ENCODE results near the gene FOXC2. TPM values are rescaled to one million over a fixed set of nuclear protein-coding genes. Genes with fewer than 3 reads are reported as not detected.

The FOXC2 gene
- total and polyA plus RNA-seq, 2 donors (not counting 3 experiments of a cell fraction or from before 2014, with no cell fraction given): 7.7 to 44.0 TPM

GRCh38 chr16:86519649-86520316 is 46.8 kb upstream of the FOXC2 start:
- intact Hi-C loops (cut with micrococcal nuclease): loop anchor here (1.0 kb wide), 3 partner anchors 267 to 475 kb away; no protein-coding TSS in a partner anchor
- no peaks in the 10 kb centered on the region for H3K36me3 ChIP-seq (ENCODE audit: control insufficient read depth in 2 of 2, extremely low read depth in 1 of 2, insufficient read depth in 2 of 2, low read length in 2 of 2)
- CTCF ChIA-PET: interaction anchor here (0.9 to 7.0 kb wide), 7 partner anchors 156 to 698 kb away, joined by 3 to 471 read pairs (median 4); no protein-coding TSS in a partner anchor
- no peak overlapping the region for H3K9ac ChIP-seq (replicated peaks; ENCODE audit: extremely low read depth, insufficient read depth, low read length)
- DNase-seq (ENCODE audit: low read depth, low spot score): peak; percentile 65
- H4K20me1 ChIP-seq (replicated peaks; ENCODE audit: control insufficient read depth, extremely low read depth, insufficient read depth, low read length): no peaks in the 10 kb centered on the region
- H3K9me1 ChIP-seq (replicated peaks; ENCODE audit: control insufficient read depth, extremely low read depth, insufficient read depth, low read length): no peaks in the 10 kb centered on the region
- no peak overlapping the region for H3K27ac ChIP-seq (ENCODE audit: insufficient read depth, low read depth, low read length)
- no peaks in the 10 kb centered on the region for H3K9me3 ChIP-seq (replicated peaks; ENCODE audit: control insufficient read depth, insufficient read depth, low read length)
- H2AFZ ChIP-seq (ENCODE audit: low read depth, low read length): peak overlapping the region; percentile 58
- POLR2A ChIA-PET: no interaction called here
- H3K27me3 ChIP-seq (ENCODE audit: control insufficient read depth in 2 of 2, insufficient read depth in 2 of 2, low read length in 2 of 2): peaks cover 24 to 28% of the 10 kb centered on the region in 2 experiments
- no TSS peak for BruUV-seq (replicated peaks)
- TF ChIP-seq FOS (IDR thresholded peaks at IDR 0.05; ENCODE audit: borderline replicate concordance, insufficient read depth, low read length) (no peak), MYC (IDR thresholded peaks at IDR 0.05; ENCODE audit: low read depth, low read length) (no peak), GATA2 (IDR thresholded peaks at IDR 0.05; ENCODE audit: insufficient read depth, insufficient read length, low read depth, low read length) (no peak), POLR2AphosphoS5 (IDR thresholded peaks at IDR 0.05; ENCODE audit: insufficient read depth, low read depth, low read length) (no peak), POLR2A (IDR thresholded peaks at IDR 0.05; ENCODE audit: low read depth, low read length) (no peak)
- TF ChIP-seq, protein P1, sequence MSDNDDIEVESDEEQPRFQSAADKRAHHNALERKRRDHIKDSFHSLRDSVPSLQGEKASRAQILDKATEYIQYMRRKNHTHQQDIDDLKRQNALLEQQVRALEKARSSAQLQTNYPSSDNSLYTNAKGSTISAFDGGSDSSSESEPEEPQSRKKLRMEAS (IDR thresholded peaks at IDR 0.05; ENCODE audit: insufficient read depth, insufficient read length): no peak
- TF ChIP-seq, protein P2, sequence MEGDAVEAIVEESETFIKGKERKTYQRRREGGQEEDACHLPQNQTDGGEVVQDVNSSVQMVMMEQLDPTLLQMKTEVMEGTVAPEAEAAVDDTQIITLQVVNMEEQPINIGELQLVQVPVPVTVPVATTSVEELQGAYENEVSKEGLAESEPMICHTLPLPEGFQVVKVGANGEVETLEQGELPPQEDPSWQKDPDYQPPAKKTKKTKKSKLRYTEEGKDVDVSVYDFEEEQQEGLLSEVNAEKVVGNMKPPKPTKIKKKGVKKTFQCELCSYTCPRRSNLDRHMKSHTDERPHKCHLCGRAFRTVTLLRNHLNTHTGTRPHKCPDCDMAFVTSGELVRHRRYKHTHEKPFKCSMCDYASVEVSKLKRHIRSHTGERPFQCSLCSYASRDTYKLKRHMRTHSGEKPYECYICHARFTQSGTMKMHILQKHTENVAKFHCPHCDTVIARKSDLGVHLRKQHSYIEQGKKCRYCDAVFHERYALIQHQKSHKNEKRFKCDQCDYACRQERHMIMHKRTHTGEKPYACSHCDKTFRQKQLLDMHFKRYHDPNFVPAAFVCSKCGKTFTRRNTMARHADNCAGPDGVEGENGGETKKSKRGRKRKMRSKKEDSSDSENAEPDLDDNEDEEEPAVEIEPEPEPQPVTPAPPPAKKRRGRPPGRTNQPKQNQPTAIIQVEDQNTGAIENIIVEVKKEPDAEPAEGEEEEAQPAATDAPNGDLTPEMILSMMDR (IDR thresholded peaks at IDR 0.05; ENCODE audit: extremely low read depth in 1 of 2, insufficient read depth in 1 of 2, low read depth in 1 of 2, low read length in 2 of 2): peak; percentile 86 to 89
- peaks cover 5% of the 10 kb centered on the region for H3K4me1 ChIP-seq (ENCODE audit: control insufficient read depth, extremely low read depth, insufficient read depth, low read length)
- H3K4me3 ChIP-seq (replicated peaks in 1 of 3; ENCODE audit: insufficient read depth in 1 of 3, low read depth in 1 of 3, low read length in 3 of 3): no peak overlapping the region
- no peaks in the 10 kb centered on the region for H3K79me2 ChIP-seq (ENCODE audit: control insufficient read depth, insufficient read depth, low read length)
- peak; percentile 59 for FAIRE-seq
- peak overlapping the region; percentile 14 for H3K4me2 ChIP-seq (ENCODE audit: insufficient read depth, low read length)
- dilution Hi-C loops (cut with MboI; ENCODE audit: extremely low pct_ligation_motif_present, low sequenced_read_pairs): loop anchor here (10.0 kb wide), 1 partner anchor 435 kb away; no protein-coding TSS in a partner anchor

Data from endothelial cell of umbilical vein (primary cell).